HepG2 (cell line): ENCODE data around the gene RIN3. TPM values are rescaled to one million over a fixed set of nuclear protein-coding genes. Genes with fewer than 3 reads are reported as not detected.

Experiments used
- ATAC-seq: fragments of 200-7000 bp; cut with Tn5 transposase; 3 replicates; pipeline ENCODE4 v1.9.1; 2020; ENCODE audit warnings: mild to moderate bottlenecking, moderate library complexity
- BruUV-seq: library from RNA; stranded (reverse); fragments of 400-500 nt; replicated peaks from 2 replicates; lab custom pipeline; 2021; lab: Mats Ljungman, UMichigan
- CTCF ChIA-PET: fragments of 300-600 bp; formaldehyde crosslinking; extraction: SDS; loops from one replicate; lab custom pipeline; 2021; ENCODE audit warnings: low total read pairs, inconsistent platforms, low intra/inter-chr PET ratio; lab: Yijun Ruan, JAX
- POLR2A ChIA-PET: fragments of 350-600 bp; sonication (Branson Sonifier 250); formaldehyde crosslinking; loops from one replicate; lab custom pipeline; 2020; ENCODE audit warnings: antibody characterized with exemption, inconsistent platforms; lab: Yijun Ruan, JAX
- DNase-seq: peaks from one replicate; pipeline ENCODE4 v3.0.0-alpha.2; 2015; ENCODE audit warnings: low spot score
- FAIRE-seq: peaks from 3 replicates; lab custom pipeline; 2011; peaks lifted over from hg19 to GRCh38; lab: Jason Lieb, UNC
- H2AFZ ChIP-seq: one replicate; pipeline ENCODE4 v1.6.1; 2011; ENCODE audit warnings: low read length, inconsistent platforms
- H3K27ac ChIP-seq: fragments of 300-600 bp; 3 replicates; pipeline ENCODE4 v1.8.0; 2011; ENCODE audit warnings: mixed run types, mild to moderate bottlenecking, mixed read lengths, low read length, inconsistent platforms; ENCODE audit not compliant: insufficient read depth; ENCODE audit errors: extremely low read length
- H3K27me3 ChIP-seq, 2 experiments: fragments of 200-600 bp in 1 of 2; 2 replicates in 1 of 2; 3 replicates in 1 of 2; pipeline versions ENCODE4 v1.6.0 to v1.8.0; 2011; ENCODE audit warnings: low read length in 2 of 2, mild to moderate bottlenecking in 2 of 2, moderate library complexity in 2 of 2, inconsistent platforms in 1 of 2; ENCODE audit not compliant: insufficient read depth in 2 of 2, control insufficient read depth in 1 of 2
- H3K36me3 ChIP-seq, 2 experiments: fragments of 200-600 bp in 1 of 2; replicated peaks in 1 of 2; 2 replicates in 1 of 2; 3 replicates in 1 of 2; pipeline versions ENCODE4 v1.5.1 to v1.8.0; 2011; ENCODE audit warnings: low read length in 2 of 2, inconsistent platforms in 1 of 2; ENCODE audit not compliant: insufficient read depth in 2 of 2, control insufficient read depth in 1 of 2
- H3K4me1 ChIP-seq: 2 replicates; pipeline ENCODE4 v1.5.1; 2012; ENCODE audit warnings: low read length, inconsistent platforms; ENCODE audit not compliant: insufficient read depth
- H3K4me2 ChIP-seq: 2 replicates; pipeline ENCODE4 v1.6.0; 2011; ENCODE audit warnings: low read depth, low read length, inconsistent platforms
- H3K4me3 ChIP-seq, 3 experiments: fragments of 200-600 bp in 1 of 3; sonication (generic), shearing (Covaris generic) in 1 of 3; replicated peaks in 1 of 3; 2 replicates each; pipeline ENCODE4 v1.5.1; 2011 to 2016; ENCODE audit warnings: low read length in 3 of 3, inconsistent platforms in 2 of 3, low read depth in 2 of 3, mild to moderate bottlenecking in 2 of 3, control low read depth in 1 of 3, mixed read lengths in 1 of 3; ENCODE audit not compliant: insufficient read depth in 1 of 3
- H3K79me2 ChIP-seq: one replicate; pipeline ENCODE4 v1.6.1; 2011; ENCODE audit warnings: low read length, inconsistent platforms; ENCODE audit not compliant: insufficient read depth
- H3K9ac ChIP-seq: 2 replicates; pipeline ENCODE4 v1.6.0; 2011; ENCODE audit warnings: mild to moderate bottlenecking, low read depth, low read length, inconsistent platforms; ENCODE audit not compliant: insufficient read depth
- H3K9me3 ChIP-seq: 2 replicates; pipeline ENCODE4 v1.5.1; 2012; ENCODE audit warnings: mild to moderate bottlenecking, low read length
- H4K20me1 ChIP-seq: 2 replicates; pipeline ENCODE4 v1.6.0; 2011; ENCODE audit warnings: inconsistent platforms, mild to moderate bottlenecking, low read length, moderate library complexity; ENCODE audit not compliant: insufficient read depth
- KLF11 ChIP-seq: IDR thresholded peaks from 2 replicates; pipeline ENCODE4 v1.6.1; 2016; ENCODE audit warnings: missing compliant biosample characterization
- NFKB2 ChIP-seq: sonication (generic); formaldehyde crosslinking; IDR thresholded peaks from 2 replicates; pipeline ENCODE4 v1.4.0; 2020; ENCODE audit warnings: missing genetic modification reagents, borderline replicate concordance
- ZNF530 ChIP-seq: sonication (generic); formaldehyde crosslinking; IDR thresholded peaks from 2 replicates; pipeline ENCODE4 v1.5.0; 2020; ENCODE audit warnings: low read depth, mild to moderate bottlenecking, missing genetic modification reagents
- WGBS: methylation state at CpG from one replicate; pipeline ENCODE4 v1.1.6; 2017; ENCODE audit warnings: low lambda C conversion rate; 5-methylcytosine and 5-hydroxymethylcytosine counted together
- in situ Hi-C: cut with HindIII; loops from 2 replicates; pipeline ENCODE4 v1.10.0; 2017; ENCODE audit warnings: low pct_unique_long_range_greater_than_20kb; ENCODE audit not compliant: extremely low pct_ligation_motif_present
- intact Hi-C: fragments of 100-400 bp; cut with micrococcal nuclease; formaldehyde crosslinking; loops from one replicate; pipeline ENCODE4 v1.10.0; 2022; ENCODE audit not compliant: unreplicated experiment
- polyA plus RNA-seq, 8 experiments: library from polyadenylated mRNA; depleted of rRNA in 3 of 8; stranded (reverse) in 7 of 8; unstranded in 1 of 8; fragments of >200 nt; fragmentation: Illumina TruSeq in 4 of 8; extraction: Trizol in 4 of 8; gene quantifications; 2 replicates each; pipeline versions ENCODE4 v1.2.1 to v1.2.3, GENCODE V29; 2011 to 2016; ENCODE audit warnings: low read depth in 4 of 8, missing spikeins in 1 of 8, mixed read lengths in 1 of 8; ENCODE audit not compliant: insufficient read depth in 1 of 8
- total RNA-seq, 5 experiments: library from RNA; depleted of rRNA; stranded (reverse); fragments of >200 nt; fragmentation: Illumina TruSeq; extraction: Trizol; gene quantifications; 2 replicates each; pipeline ENCODE4 v1.2.3, GENCODE V29; 2016; ENCODE audit warnings: low read depth in 1 of 5
- TF ChIP-seq, protein P1 (sequence below): sonication (generic); formaldehyde crosslinking; IDR thresholded peaks from 2 replicates; pipeline ENCODE4 v1.4.0; 2020; ENCODE audit warnings: mild to moderate bottlenecking, low read depth, missing genetic modification reagents
- TF ChIP-seq, protein P2 (sequence below): sonication (generic); formaldehyde crosslinking; IDR thresholded peaks from 2 replicates; pipeline ENCODE4 v1.8.1; 2022; ENCODE audit warnings: low read depth, mild to moderate bottlenecking, missing genetic modification reagents
- TF ChIP-seq, protein P3 (sequence below): sonication (generic); formaldehyde crosslinking; IDR thresholded peaks from 2 replicates; pipeline ENCODE4 v1.4.0; 2020; ENCODE audit warnings: low read depth, mild to moderate bottlenecking, missing genetic modification reagents

RIN3 gene
- total and polyA plus RNA-seq, 2 of the 13 experiments (the other 11 are each of a cell fraction or from before 2014, with no cell fraction given): 2.3 to 3.6 TPM

DNA sequence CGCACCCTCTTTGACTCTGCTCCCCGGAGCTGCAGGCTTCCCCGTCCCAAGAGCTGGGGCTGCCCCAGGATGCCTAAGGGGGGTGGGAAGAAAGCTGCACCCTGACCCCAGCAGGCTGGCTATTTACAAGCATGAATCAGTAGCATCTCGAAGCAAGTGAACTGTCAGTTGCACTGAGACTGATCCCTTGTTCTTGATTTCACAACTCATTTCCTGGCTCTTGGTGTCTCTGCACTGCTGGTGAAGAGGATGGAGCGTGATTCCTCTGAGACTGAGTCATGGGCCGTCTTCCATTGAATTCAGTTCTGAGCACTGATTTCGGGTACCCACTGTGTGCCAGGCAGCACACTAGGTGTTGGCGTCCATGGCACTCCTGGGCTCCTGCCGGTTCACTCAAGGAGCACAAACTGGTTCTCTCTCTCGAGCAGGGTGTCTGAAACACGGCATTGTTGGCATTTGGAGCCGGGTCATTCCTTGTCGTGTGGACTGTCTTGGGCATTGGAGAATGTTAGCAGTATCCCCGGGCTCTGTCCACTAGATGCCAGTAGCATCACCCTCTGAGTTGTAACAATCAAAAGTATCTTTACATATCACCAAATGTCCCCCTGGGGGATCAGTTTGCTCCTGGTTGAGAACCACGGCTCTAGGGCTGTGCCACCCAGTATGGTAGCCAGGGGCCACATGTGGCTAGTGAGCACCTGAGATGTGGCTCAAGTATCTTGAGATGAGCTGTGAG lies 86.9 kb downstream of the RIN3 start:
- no peak overlapping the region for H2AFZ ChIP-seq
- H3K4me3 ChIP-seq: no peak overlapping the region
- intact Hi-C loops: no loop called here
- H4K20me1 ChIP-seq: no peaks in the 10 kb centered on the region
- H3K9me3 ChIP-seq: no peaks in the 10 kb centered on the region
- CTCF ChIA-PET: no interaction called here
- no peak for TF ChIP-seq ZNF530 (CRISPR knock-in tag)
- TF ChIP-seq KLF11 (CRISPR knock-in tag): no peak
- TF ChIP-seq, protein P1, sequence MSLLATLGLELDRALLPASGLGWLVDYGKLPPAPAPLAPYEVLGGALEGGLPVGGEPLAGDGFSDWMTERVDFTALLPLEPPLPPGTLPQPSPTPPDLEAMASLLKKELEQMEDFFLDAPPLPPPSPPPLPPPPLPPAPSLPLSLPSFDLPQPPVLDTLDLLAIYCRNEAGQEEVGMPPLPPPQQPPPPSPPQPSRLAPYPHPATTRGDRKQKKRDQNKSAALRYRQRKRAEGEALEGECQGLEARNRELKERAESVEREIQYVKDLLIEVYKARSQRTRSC: no peak
- TF ChIP-seq, protein P2, sequence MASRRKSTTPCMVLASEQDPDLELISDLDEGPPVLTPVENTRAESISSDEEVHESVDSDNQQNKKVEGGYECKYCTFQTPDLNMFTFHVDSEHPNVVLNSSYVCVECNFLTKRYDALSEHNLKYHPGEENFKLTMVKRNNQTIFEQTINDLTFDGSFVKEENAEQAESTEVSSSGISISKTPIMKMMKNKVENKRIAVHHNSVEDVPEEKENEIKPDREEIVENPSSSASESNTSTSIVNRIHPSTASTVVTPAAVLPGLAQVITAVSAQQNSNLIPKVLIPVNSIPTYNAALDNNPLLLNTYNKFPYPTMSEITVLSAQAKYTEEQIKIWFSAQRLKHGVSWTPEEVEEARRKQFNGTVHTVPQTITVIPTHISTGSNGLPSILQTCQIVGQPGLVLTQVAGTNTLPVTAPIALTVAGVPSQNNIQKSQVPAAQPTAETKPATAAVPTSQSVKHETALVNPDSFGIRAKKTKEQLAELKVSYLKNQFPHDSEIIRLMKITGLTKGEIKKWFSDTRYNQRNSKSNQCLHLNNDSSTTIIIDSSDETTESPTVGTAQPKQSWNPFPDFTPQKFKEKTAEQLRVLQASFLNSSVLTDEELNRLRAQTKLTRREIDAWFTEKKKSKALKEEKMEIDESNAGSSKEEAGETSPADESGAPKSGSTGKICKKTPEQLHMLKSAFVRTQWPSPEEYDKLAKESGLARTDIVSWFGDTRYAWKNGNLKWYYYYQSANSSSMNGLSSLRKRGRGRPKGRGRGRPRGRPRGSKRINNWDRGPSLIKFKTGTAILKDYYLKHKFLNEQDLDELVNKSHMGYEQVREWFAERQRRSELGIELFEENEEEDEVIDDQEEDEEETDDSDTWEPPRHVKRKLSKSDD (CRISPR knock-in tag): no peak
- TF ChIP-seq NFKB2 (CRISPR knock-in tag): no peak
- TF ChIP-seq, protein P3, sequence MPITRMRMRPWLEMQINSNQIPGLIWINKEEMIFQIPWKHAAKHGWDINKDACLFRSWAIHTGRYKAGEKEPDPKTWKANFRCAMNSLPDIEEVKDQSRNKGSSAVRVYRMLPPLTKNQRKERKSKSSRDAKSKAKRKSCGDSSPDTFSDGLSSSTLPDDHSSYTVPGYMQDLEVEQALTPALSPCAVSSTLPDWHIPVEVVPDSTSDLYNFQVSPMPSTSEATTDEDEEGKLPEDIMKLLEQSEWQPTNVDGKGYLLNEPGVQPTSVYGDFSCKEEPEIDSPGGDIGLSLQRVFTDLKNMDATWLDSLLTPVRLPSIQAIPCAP (CRISPR knock-in tag): no peak
- no peaks in the 10 kb centered on the region for H3K4me1 ChIP-seq
- no peak overlapping the region for H3K4me2 ChIP-seq
- no peaks in the 10 kb centered on the region for H3K27me3 ChIP-seq
- DNase-seq (no peak), ATAC-seq (no peak), FAIRE-seq (no peak)
- BruUV-seq: no TSS peak
- POLR2A ChIA-PET: no interaction called here
- no peak overlapping the region for H3K9ac ChIP-seq
- peaks cover 0 to 3% of the 10 kb centered on the region in 2 experiments; a peak in 2 of 5 replicates for H3K36me3 ChIP-seq
- no peak overlapping the region for H3K27ac ChIP-seq
- in situ Hi-C loops: no loop called here
- no peaks in the 10 kb centered on the region for H3K79me2 ChIP-seq
- 90% methylated on average over 9 of the region's 15 CpGs for WGBS
